PC-3 (cell line): ENCODE results near the gene NKAIN2. TPM values are rescaled to one million over a fixed set of nuclear protein-coding genes. Genes with fewer than 3 reads are reported as not detected.

ENCODE experiments used
- ATAC-seq: fragments of 200-7000 bp; cut with Tn5 transposase; 2 replicates; pipeline ENCODE4 v1.9.1; 2020; ENCODE audit warnings: mild to moderate bottlenecking, moderate library complexity
- BruUV-seq: library from RNA; stranded (reverse); fragments of 400-500 nt; replicated peaks from 2 replicates; lab custom pipeline; 2021; lab: Mats Ljungman, UMichigan
- CTCF ChIA-PET: fragments of 300-600 bp; sonication (Branson Sonifier 250); formaldehyde crosslinking; loops from one replicate; lab custom pipeline; 2022; ENCODE audit warnings: antibody characterized with exemption; lab: Charles Lee
- POLR2A ChIA-PET: fragments of 300-600 bp; sonication (Branson Sonifier 250); formaldehyde crosslinking; loops from one replicate; lab custom pipeline; 2022; ENCODE audit warnings: antibody characterized with exemption; ENCODE audit not compliant: unreplicated experiment; lab: Charles Lee
- DNase-seq: peaks from one replicate; pipeline ENCODE4 v3.0.0-alpha.2; 2015
- H2AFZ ChIP-seq: fragments of 300-600 bp; sonication (generic); 2 replicates; pipeline ENCODE4 v1.6.0; 2016; ENCODE audit warnings: antibody characterized with exemption, low read length
- H3F3A ChIP-seq: fragments of 300-600 bp; sonication (generic); one replicate; pipeline ENCODE4 v1.6.0; 2017; ENCODE audit warnings: antibody characterized with exemption, low read length, control low read depth, mild to moderate bottlenecking; ENCODE audit not compliant: unreplicated experiment
- H3K27ac ChIP-seq: fragments of 300-600 bp; sonication (generic); 2 replicates; pipeline ENCODE4 v1.5.1; 2016; ENCODE audit warnings: mild to moderate bottlenecking, low read length
- H3K27me3 ChIP-seq: fragments of 300-600 bp; sonication (generic); 2 replicates; pipeline ENCODE4 v1.6.1; 2016; ENCODE audit warnings: low read length, mixed read lengths
- H3K36me3 ChIP-seq: fragments of 300-600 bp; sonication (generic); 2 replicates; pipeline ENCODE4 v1.6.1; 2016; ENCODE audit warnings: low read depth, mixed run types, low read length, mixed read lengths
- H3K4me1 ChIP-seq: fragments of 300-600 bp; sonication (generic); 2 replicates; pipeline ENCODE4 v1.5.1; 2016; ENCODE audit warnings: low read length; ENCODE audit not compliant: insufficient read depth
- H3K4me2 ChIP-seq: fragments of 300-600 bp; sonication (generic); 2 replicates; pipeline ENCODE4 v1.6.0; 2016; ENCODE audit warnings: low read length
- H3K4me3 ChIP-seq: fragments of 300-600 bp; sonication (generic); 2 replicates; pipeline ENCODE4 v1.5.1; 2016; ENCODE audit warnings: mild to moderate bottlenecking, low read length, mixed read lengths
- H3K79me2 ChIP-seq: fragments of 300-600 bp; sonication (generic); 2 replicates; pipeline ENCODE4 v1.6.1; 2017; ENCODE audit warnings: low read length, mixed read lengths
- H3K9ac ChIP-seq: fragments of 300-600 bp; sonication (generic); 2 replicates; pipeline ENCODE4 v1.6.0; 2016; ENCODE audit warnings: mild to moderate bottlenecking, low read length
- H3K9me2 ChIP-seq: fragments of 300-600 bp; sonication (generic); replicated peaks from 2 replicates; pipeline ENCODE4 v1.6.1; 2016; ENCODE audit warnings: mixed run types, low read length, mixed read lengths
- H3K9me3 ChIP-seq: fragments of 300-600 bp; sonication (generic); 2 replicates; pipeline ENCODE4 v1.6.1; 2016; ENCODE audit warnings: low read length, mixed read lengths
- H4K20me1 ChIP-seq: fragments of 300-600 bp; sonication (generic); 2 replicates; pipeline ENCODE4 v1.6.1; 2016; ENCODE audit warnings: low read length, mixed read lengths
- EZH2 ChIP-seq: fragments of 300-600 bp; sonication (generic); IDR thresholded peaks from one replicate; pipeline ENCODE4 v1.6.1; 2017; ENCODE audit warnings: antibody characterized with exemption, mild to moderate bottlenecking, low read length; ENCODE audit not compliant: unreplicated experiment
- EZH2phosphoT487 ChIP-seq: fragments of 300-600 bp; sonication (generic); IDR thresholded peaks from 2 replicates; pipeline ENCODE4 v1.6.1; 2018; ENCODE audit warnings: mild to moderate bottlenecking, antibody characterized with exemption, low read length, borderline replicate concordance
- intact Hi-C: fragments of 100-400 bp; cut with micrococcal nuclease; formaldehyde crosslinking; loops from 2 replicates; pipeline ENCODE4 v1.9.0; 2023
- total RNA-seq: library from RNA; depleted of rRNA; stranded (reverse); fragments of >200 nt; gene quantifications from 2 replicates; pipeline ENCODE4 v1.2.3, GENCODE V29; 2014
- TF ChIP-seq, protein P1 (sequence below): fragments of 300-600 bp; sonication (generic); conservative IDR thresholded peaks from 2 replicates; pipeline ENCODE4 v1.5.1; 2017; ENCODE audit warnings: antibody characterized with exemption, low read depth, mild to moderate bottlenecking, low read length

Gene NKAIN2
- total RNA-seq, 1 experiment from 2014 or later = not detected

DNA sequence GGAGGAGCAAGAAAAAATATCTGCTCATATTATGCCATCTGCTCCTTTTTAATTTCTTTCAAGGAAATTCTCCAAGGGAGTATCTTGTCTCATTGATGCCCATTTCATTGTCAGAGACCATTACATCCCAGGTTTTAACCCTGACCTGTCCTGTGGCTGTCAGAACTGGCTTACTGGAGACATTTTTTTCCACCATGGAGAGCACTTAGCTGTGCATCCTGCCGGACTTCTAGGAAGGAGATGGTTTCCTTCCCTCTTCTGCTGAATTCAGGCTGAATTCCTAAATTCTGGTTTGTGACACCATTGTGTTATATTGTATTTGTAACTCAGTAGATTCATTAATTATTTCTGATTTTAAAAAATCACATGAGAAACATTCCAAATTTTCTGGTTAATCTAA lies 70.3 kb downstream of the NKAIN2 start:
- no peak overlapping the region for H3K9ac ChIP-seq
- no peak for TF ChIP-seq EZH2phosphoT487
- H3K36me3 ChIP-seq = no peaks in the 10 kb centered on the region
- H3K9me3 ChIP-seq = no peaks in the 10 kb centered on the region
- no peaks in the 10 kb centered on the region for H3K9me2 ChIP-seq
- no peak overlapping the region for H3K4me3 ChIP-seq
- no peak for ATAC-seq
- intact Hi-C loops = no loop called here
- no peaks in the 10 kb centered on the region for H3F3A ChIP-seq
- no peak overlapping the region for H3K4me2 ChIP-seq
- H3K27me3 ChIP-seq = no peaks in the 10 kb centered on the region
- ChIA-PET POLR2A (no interaction called here), CTCF (no interaction called here)
- DNase-seq = no peak
- H3K4me1 ChIP-seq = no peaks in the 10 kb centered on the region
- no peaks in the 10 kb centered on the region for H4K20me1 ChIP-seq
- no peak overlapping the region for H3K27ac ChIP-seq
- H2AFZ ChIP-seq = no peak overlapping the region
- no peaks in the 10 kb centered on the region for H3K79me2 ChIP-seq
- no TSS peak for BruUV-seq

DNA sequence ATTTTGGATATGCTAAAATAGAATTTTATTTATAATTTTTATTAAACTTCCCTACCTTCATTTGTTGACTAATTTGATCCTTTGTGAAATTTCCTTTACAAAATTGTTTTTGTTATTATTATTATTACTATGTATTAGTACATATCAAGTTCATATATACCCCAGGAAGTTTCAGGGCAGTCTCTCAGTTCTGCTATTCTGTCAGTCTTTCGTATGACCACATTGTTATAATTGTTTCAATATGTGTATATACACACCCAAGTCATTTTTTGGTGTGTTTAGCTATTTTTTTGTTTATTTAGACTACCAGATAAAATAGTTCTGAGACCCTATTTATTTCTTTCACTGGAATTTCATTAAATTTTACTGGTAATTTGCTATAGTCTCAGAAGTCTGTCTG lies 72.1 kb downstream of the NKAIN2 start:
- ChIA-PET POLR2A (no interaction called here), CTCF (no interaction called here)

DNA sequence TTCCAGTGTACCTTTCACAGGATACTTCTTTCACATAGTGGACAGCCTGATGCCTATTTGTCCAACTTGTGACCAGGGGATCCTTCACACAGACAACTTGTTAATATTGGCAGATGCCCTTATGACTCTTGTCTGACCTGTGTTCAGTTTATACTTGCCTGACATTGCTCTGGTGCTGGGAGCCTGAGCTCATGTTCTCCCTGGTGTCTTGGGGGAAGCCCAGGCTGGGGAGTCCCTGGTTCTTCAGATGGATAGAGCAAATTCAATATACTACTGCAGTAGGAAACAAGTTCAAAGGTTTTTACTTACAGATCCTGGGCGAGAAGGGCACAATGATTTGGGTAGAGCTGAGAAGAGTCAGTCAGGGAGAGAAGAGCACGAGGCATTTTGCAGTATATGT lies 76.1 kb downstream of the NKAIN2 start:
- ATAC-seq (no peak), DNase-seq (no peak)
- Histone ChIP-seq H3K27me3 (no peaks in the 10 kb centered on the region), H3F3A (no peaks in the 10 kb centered on the region), H3K9me2 (no peaks in the 10 kb centered on the region), H3K4me1 (no peaks in the 10 kb centered on the region), H3K27ac (no peak overlapping the region), H3K79me2 (no peaks in the 10 kb centered on the region), H2AFZ (no peak overlapping the region), H3K9me3 (no peaks in the 10 kb centered on the region), H3K4me2 (no peak overlapping the region), H3K36me3 (no peaks in the 10 kb centered on the region), H4K20me1 (no peaks in the 10 kb centered on the region), H3K4me3 (no peak overlapping the region), H3K9ac (no peak overlapping the region)
- ChIA-PET CTCF (no interaction called here), POLR2A (no interaction called here)
- TF ChIP-seq, protein P1, sequence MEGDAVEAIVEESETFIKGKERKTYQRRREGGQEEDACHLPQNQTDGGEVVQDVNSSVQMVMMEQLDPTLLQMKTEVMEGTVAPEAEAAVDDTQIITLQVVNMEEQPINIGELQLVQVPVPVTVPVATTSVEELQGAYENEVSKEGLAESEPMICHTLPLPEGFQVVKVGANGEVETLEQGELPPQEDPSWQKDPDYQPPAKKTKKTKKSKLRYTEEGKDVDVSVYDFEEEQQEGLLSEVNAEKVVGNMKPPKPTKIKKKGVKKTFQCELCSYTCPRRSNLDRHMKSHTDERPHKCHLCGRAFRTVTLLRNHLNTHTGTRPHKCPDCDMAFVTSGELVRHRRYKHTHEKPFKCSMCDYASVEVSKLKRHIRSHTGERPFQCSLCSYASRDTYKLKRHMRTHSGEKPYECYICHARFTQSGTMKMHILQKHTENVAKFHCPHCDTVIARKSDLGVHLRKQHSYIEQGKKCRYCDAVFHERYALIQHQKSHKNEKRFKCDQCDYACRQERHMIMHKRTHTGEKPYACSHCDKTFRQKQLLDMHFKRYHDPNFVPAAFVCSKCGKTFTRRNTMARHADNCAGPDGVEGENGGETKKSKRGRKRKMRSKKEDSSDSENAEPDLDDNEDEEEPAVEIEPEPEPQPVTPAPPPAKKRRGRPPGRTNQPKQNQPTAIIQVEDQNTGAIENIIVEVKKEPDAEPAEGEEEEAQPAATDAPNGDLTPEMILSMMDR = no peak
- TF ChIP-seq EZH2phosphoT487 = no peak
- TF ChIP-seq EZH2 = no peak
- intact Hi-C loops = no loop called here
- BruUV-seq = no TSS peak

More for the DNA sequence above, 72.1 kb downstream of the NKAIN2 start:
- Histone ChIP-seq H3K27ac (no peak overlapping the region), H3K9me2 (no peaks in the 10 kb centered on the region), H3F3A (no peaks in the 10 kb centered on the region), H3K27me3 (no peaks in the 10 kb centered on the region), H4K20me1 (no peaks in the 10 kb centered on the region), H3K4me1 (no peaks in the 10 kb centered on the region), H3K36me3 (no peaks in the 10 kb centered on the region), H3K9me3 (no peaks in the 10 kb centered on the region), H3K4me3 (no peak overlapping the region), H3K4me2 (no peak overlapping the region), H3K9ac (no peak overlapping the region), H3K79me2 (no peaks in the 10 kb centered on the region), H2AFZ (no peak overlapping the region)
- no peak for TF ChIP-seq EZH2phosphoT487
- no peak for TF ChIP-seq EZH2
- TF ChIP-seq, protein P1 = no peak
- DNase-seq = no peak
- no peak for ATAC-seq
- intact Hi-C loops = no loop called here
- no TSS peak for BruUV-seq
